ENCODE data around the gene KBTBD7. TPM values are rescaled to one million over a fixed set of nuclear protein-coding genes. Genes with fewer than 3 reads are reported as not detected.

Gene KBTBD7
- total RNA-seq, 1 experiment from 2014 or later, result 12.9 TPM

GRCh38 chr13:41229356-41229755, 35.0 kb upstream of the KBTBD7 start:
- Histone ChIP-seq H3K27ac (ENCODE audit: insufficient read length, low read depth, low read length) (no peak overlapping the region), H3K27me3 (ENCODE audit: insufficient read depth, low read length) (no peaks in the 10 kb centered on the region), H4K91ac (ENCODE audit: insufficient read length, low read depth, low read length) (no peak overlapping the region), H3K4ac (ENCODE audit: low read depth, low read length) (no peak overlapping the region), H2BK15ac (ENCODE audit: low read depth, low read length) (no peak overlapping the region), H3K4me2 (ENCODE audit: insufficient read depth, insufficient read length, low read length) (no peak overlapping the region), H4K8ac (replicated peaks; ENCODE audit: insufficient read length, low read depth, low read length) (no peak overlapping the region), H3T11ph (ENCODE audit: low read length) (no peak overlapping the region), H4K20me1 (ENCODE audit: control insufficient read depth, insufficient read depth, insufficient read length) (no peaks in the 10 kb centered on the region), H2BK12ac (ENCODE audit: insufficient read length, low read depth, low read length) (no peak overlapping the region), H3K9me3 (ENCODE audit: control insufficient read depth, low read depth, low read length) (no peaks in the 10 kb centered on the region), H2AK5ac (ENCODE audit: insufficient read length, low read length) (no peak overlapping the region), H3K23ac (ENCODE audit: insufficient read length, low read depth, low read length) (no peak overlapping the region), H3K23me2 (ENCODE audit: insufficient read length, low read depth, low read length, poor library complexity, severe bottlenecking) (no peaks in the 10 kb centered on the region), H3K18ac (ENCODE audit: insufficient read length, low read depth, low read length) (no peak overlapping the region), H3K9ac (ENCODE audit: extremely low read depth, insufficient read length, low read length) (no peak overlapping the region), H4K5ac (ENCODE audit: insufficient read length, low read depth, low read length) (no peak overlapping the region), H3K4me1 (ENCODE audit: insufficient read depth, low read length) (no peaks in the 10 kb centered on the region), H3K14ac (ENCODE audit: insufficient read depth, low read length) (no peak overlapping the region), H2BK120ac (ENCODE audit: low read depth, low read length, poor library complexity, severe bottlenecking) (no peak overlapping the region), H2BK20ac (ENCODE audit: low read depth, low read length, poor library complexity, severe bottlenecking) (no peak overlapping the region), H2AFZ (ENCODE audit: low read length) (no peak overlapping the region), H3K79me2 (ENCODE audit: insufficient read depth, low read length) (no peaks in the 10 kb centered on the region), H2BK5ac (ENCODE audit: insufficient read length, low read length) (no peak overlapping the region), H3K79me1 (ENCODE audit: insufficient read depth, low read depth, low read length, poor library complexity, severe bottlenecking) (no peaks in the 10 kb centered on the region), H3K56ac (ENCODE audit: insufficient read length, low read depth, low read length) (no peak overlapping the region)
- Mint-ChIP-seq H3K4me1 (no peaks in the 10 kb centered on the region), H3K9me3 (no peaks in the 10 kb centered on the region), H3K36me3 (ENCODE audit: insufficient read depth in 1 of 3, low read depth in 3 of 3) (peaks cover 0 to 10% (median 0%) of the 10 kb centered on the region in 3 experiments; a peak in 2 of 7 replicates), H3K27me3 (ENCODE audit: low read depth) (no peaks in the 10 kb centered on the region), H3K4me3 (no peak overlapping the region), H3K27ac (no peak overlapping the region)
- no peak for TF ChIP-seq CTCF (conservative IDR thresholded peaks at IDR 0.05)
- DNase-seq, result no peak

All from H9 (cell line).